Measurements from ENCODE around the gene USP32.

The USP32 gene

DNA sequence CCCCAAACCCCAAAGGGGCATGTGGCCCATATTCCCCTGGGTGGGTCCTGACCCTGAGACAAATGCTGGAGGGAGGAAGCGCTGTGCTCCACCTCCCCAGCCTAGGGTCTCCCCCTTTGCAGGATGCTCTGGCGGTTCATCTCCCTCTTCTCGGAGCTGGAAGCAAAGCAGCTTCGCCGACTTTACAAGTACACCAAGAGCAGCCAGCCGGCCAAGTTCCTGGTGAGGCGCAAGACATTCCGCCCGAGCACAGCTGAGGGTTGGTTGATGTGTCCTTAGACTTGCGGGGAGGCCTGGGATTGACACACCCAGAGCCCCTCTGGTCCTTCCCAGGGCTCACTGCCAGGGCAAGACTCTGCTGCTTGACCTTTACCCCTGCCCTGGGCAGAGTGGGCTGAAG is 34.7 kb upstream of the USP32 start:
- Histone ChIP-seq H3F3A (ENCODE audit: low read depth) (no peaks in the 10 kb centered on the region), H3K27me3 (ENCODE audit: insufficient read depth, low read length, poor library complexity, severe bottlenecking) (no peaks in the 10 kb centered on the region), H3K4me2 (ENCODE audit: low read depth, low read length, poor library complexity, severe bottlenecking) (no peak overlapping the region), H3K4me1 (ENCODE audit: insufficient read depth, low read length, poor library complexity, severe bottlenecking) (no peaks in the 10 kb centered on the region), H3K36me3 (ENCODE audit: insufficient read depth, low read length) (no peaks in the 10 kb centered on the region), H4K20me1 (ENCODE audit: insufficient read depth, low read length, poor library complexity, severe bottlenecking) (no peaks in the 10 kb centered on the region), H3K9me2 (replicated peaks; ENCODE audit: low read depth, low read length) (no peaks in the 10 kb centered on the region), H2AFZ (ENCODE audit: low read length) (no peak overlapping the region), H3K9me3 (ENCODE audit: insufficient read depth, low read depth, low read length) (no peaks in the 10 kb centered on the region), H3K9ac (ENCODE audit: low read depth, low read length, poor library complexity, severe bottlenecking) (no peak overlapping the region), H3K4me3 (ENCODE audit: low read length, poor library complexity, severe bottlenecking) (no peak overlapping the region), H3K79me2 (ENCODE audit: insufficient read depth, low read length) (no peaks in the 10 kb centered on the region)
- TF ChIP-seq, protein P1, sequence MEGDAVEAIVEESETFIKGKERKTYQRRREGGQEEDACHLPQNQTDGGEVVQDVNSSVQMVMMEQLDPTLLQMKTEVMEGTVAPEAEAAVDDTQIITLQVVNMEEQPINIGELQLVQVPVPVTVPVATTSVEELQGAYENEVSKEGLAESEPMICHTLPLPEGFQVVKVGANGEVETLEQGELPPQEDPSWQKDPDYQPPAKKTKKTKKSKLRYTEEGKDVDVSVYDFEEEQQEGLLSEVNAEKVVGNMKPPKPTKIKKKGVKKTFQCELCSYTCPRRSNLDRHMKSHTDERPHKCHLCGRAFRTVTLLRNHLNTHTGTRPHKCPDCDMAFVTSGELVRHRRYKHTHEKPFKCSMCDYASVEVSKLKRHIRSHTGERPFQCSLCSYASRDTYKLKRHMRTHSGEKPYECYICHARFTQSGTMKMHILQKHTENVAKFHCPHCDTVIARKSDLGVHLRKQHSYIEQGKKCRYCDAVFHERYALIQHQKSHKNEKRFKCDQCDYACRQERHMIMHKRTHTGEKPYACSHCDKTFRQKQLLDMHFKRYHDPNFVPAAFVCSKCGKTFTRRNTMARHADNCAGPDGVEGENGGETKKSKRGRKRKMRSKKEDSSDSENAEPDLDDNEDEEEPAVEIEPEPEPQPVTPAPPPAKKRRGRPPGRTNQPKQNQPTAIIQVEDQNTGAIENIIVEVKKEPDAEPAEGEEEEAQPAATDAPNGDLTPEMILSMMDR (conservative IDR thresholded peaks at IDR 0.05; ENCODE audit: low read length) = no peak
- TF ChIP-seq EZH2phosphoT487 (IDR thresholded peaks at IDR 0.05; ENCODE audit: borderline replicate concordance) = no peak

DNA sequence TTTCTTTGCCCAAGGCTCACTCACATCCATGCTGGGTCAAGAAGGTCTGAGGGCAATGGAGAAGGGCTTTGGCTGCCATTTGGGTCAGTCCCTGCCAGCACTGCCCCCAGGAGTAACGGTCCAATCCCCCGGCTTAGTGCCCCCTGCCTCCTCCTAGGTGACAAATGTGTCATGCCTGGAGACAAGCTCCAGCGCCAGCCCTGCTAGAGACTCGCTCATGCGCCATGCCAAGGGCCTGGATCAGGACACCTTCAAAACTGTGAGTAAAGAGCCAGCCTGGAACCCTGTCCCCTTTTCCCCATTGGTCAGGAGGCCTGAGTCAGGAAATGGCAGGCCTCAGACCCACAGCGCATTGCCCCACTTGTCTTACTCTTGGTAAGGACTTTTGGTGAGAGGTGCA is 33.7 kb upstream of the USP32 start:
- Histone ChIP-seq H2AFZ (ENCODE audit: low read length) (no peak overlapping the region), H3K36me3 (ENCODE audit: insufficient read depth, low read length) (no peaks in the 10 kb centered on the region), H3F3A (ENCODE audit: low read depth) (no peaks in the 10 kb centered on the region), H3K4me2 (ENCODE audit: low read depth, low read length, poor library complexity, severe bottlenecking) (no peak overlapping the region), H3K9ac (ENCODE audit: low read depth, low read length, poor library complexity, severe bottlenecking) (no peak overlapping the region), H3K4me3 (ENCODE audit: low read length, poor library complexity, severe bottlenecking) (no peak overlapping the region), H3K4me1 (ENCODE audit: insufficient read depth, low read length, poor library complexity, severe bottlenecking) (no peaks in the 10 kb centered on the region), H3K79me2 (ENCODE audit: insufficient read depth, low read length) (no peaks in the 10 kb centered on the region), H3K9me2 (replicated peaks; ENCODE audit: low read depth, low read length) (no peaks in the 10 kb centered on the region), H4K20me1 (ENCODE audit: insufficient read depth, low read length, poor library complexity, severe bottlenecking) (no peaks in the 10 kb centered on the region), H3K27me3 (ENCODE audit: insufficient read depth, low read length, poor library complexity, severe bottlenecking) (no peaks in the 10 kb centered on the region), H3K9me3 (ENCODE audit: insufficient read depth, low read depth, low read length) (no peaks in the 10 kb centered on the region)
- no peak for TF ChIP-seq EZH2phosphoT487 (IDR thresholded peaks at IDR 0.05; ENCODE audit: borderline replicate concordance)
- TF ChIP-seq, protein P1 (conservative IDR thresholded peaks at IDR 0.05; ENCODE audit: low read length) = no peak

DNA sequence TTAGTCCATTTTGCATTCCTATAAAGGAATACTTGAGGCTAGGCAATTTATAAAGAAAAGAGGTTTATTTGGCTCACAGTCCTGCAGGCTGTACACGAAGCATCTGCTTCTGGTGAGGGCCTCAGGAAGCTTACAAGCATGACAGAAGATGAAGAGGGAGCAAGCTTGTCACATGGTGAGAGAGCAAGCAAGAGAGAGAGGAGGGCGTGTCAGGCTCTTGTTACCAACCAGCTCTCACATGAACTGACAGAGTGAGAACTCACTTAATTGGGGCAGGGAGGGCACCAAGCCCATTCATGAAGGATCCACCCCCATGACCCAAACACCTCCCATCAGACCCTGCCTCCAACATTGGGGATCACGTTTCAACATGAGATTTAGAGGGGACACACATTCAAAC is 31.9 kb upstream of the USP32 start:
- no peaks in the 10 kb centered on the region for H3F3A ChIP-seq (ENCODE audit: low read depth)
- H3K4me2 ChIP-seq (ENCODE audit: low read depth, low read length, poor library complexity, severe bottlenecking) = no peak overlapping the region
- H3K79me2 ChIP-seq (ENCODE audit: insufficient read depth, low read length) = no peaks in the 10 kb centered on the region
- H4K20me1 ChIP-seq (ENCODE audit: insufficient read depth, low read length, poor library complexity, severe bottlenecking) = no peaks in the 10 kb centered on the region
- H2AFZ ChIP-seq (ENCODE audit: low read length) = no peak overlapping the region
- no peaks in the 10 kb centered on the region for H3K9me3 ChIP-seq (ENCODE audit: insufficient read depth, low read depth, low read length)
- no peaks in the 10 kb centered on the region for H3K27me3 ChIP-seq (ENCODE audit: insufficient read depth, low read length, poor library complexity, severe bottlenecking)
- TF ChIP-seq EZH2phosphoT487 (IDR thresholded peaks at IDR 0.05; ENCODE audit: borderline replicate concordance) = no peak
- TF ChIP-seq, protein P1 (conservative IDR thresholded peaks at IDR 0.05; ENCODE audit: low read length) = no peak
- no peaks in the 10 kb centered on the region for H3K36me3 ChIP-seq (ENCODE audit: insufficient read depth, low read length)
- no peak overlapping the region for H3K9ac ChIP-seq (ENCODE audit: low read depth, low read length, poor library complexity, severe bottlenecking)
- H3K4me1 ChIP-seq (ENCODE audit: insufficient read depth, low read length, poor library complexity, severe bottlenecking) = no peaks in the 10 kb centered on the region
- no peak overlapping the region for H3K4me3 ChIP-seq (ENCODE audit: low read length, poor library complexity, severe bottlenecking)
- no peaks in the 10 kb centered on the region for H3K9me2 ChIP-seq (replicated peaks; ENCODE audit: low read depth, low read length)

All from Loucy (cell line).